Measurements from ENCODE around the gene TMEM53.
"Not testable (repeated sequence)": the region's sequence is repeated elsewhere in the genome, so short reads cannot be mapped to it uniquely, and the experiment has no call there.

TMEM53 gene

GRCh38 chr1:44699375-44699774 lies 25.1 kb upstream of the TMEM53 start:
- not testable (repeated sequence) for FAIRE-seq; DNase-seq (ENCODE audit: insufficient read length, low spot score)

GRCh38 chr1:44698138-44698537 lies 23.9 kb upstream of the TMEM53 start:
- peak; percentile 79 for FAIRE-seq

GRCh38 chr1:44696789-44697345 lies 22.6 kb upstream of the TMEM53 start:
- DNase-seq (ENCODE audit: insufficient read length, low spot score) (no peak), FAIRE-seq (peak; percentile 94)

More at GRCh38 chr1:44698138-44698537, 23.9 kb upstream of the TMEM53 start:
- DNase-seq (ENCODE audit: insufficient read length, low spot score) = no peak

- FAIRE-seq (no peak), DNase-seq (ENCODE audit: insufficient read length, low spot score) (no peak)
Observed at GRCh38 chr1:44696101-44696500, 21.8 kb upstream of the TMEM53 start.

GRCh38 chr1:44695671-44696070 lies 21.4 kb upstream of the TMEM53 start:
- no peak for FAIRE-seq

GRCh38 chr1:44694863-44695478 lies 20.7 kb upstream of the TMEM53 start:
- DNase-seq (ENCODE audit: insufficient read length, low spot score) (no peak), FAIRE-seq (peak; percentile 98)

More at GRCh38 chr1:44695671-44696070, 21.4 kb upstream of the TMEM53 start:
- no peak for DNase-seq (ENCODE audit: insufficient read length, low spot score)

- DNase-seq (ENCODE audit: insufficient read length, low spot score) (no peak), FAIRE-seq (no peak)
Observed at GRCh38 chr1:44693900-44694299, 19.6 kb upstream of the TMEM53 start.

GRCh38 chr1:44693159-44693558 lies 18.9 kb upstream of the TMEM53 start:
- peak; percentile 68 for FAIRE-seq
- no peak for DNase-seq (ENCODE audit: insufficient read length, low spot score)

GRCh38 chr1:44689447-44689765 lies 15.1 kb upstream of the TMEM53 start:
- no peak for FAIRE-seq
- DNase-seq (ENCODE audit: insufficient read length, low spot score) = no peak

GRCh38 chr1:44688760-44689446 lies 14.6 kb upstream of the TMEM53 start:
- DNase-seq (ENCODE audit: insufficient read length, low spot score) (no peak), FAIRE-seq (no peak)

- DNase-seq (ENCODE audit: insufficient read length, low spot score) (no peak), FAIRE-seq (no peak)
Observed at GRCh38 chr1:44685881-44686280, 11.6 kb upstream of the TMEM53 start.

- FAIRE-seq = no peak
- DNase-seq (ENCODE audit: insufficient read length, low spot score) = no peak
Observed at GRCh38 chr1:44685218-44685617, 10.9 kb upstream of the TMEM53 start.

GRCh38 chr1:44684525-44684924 lies 10.2 kb upstream of the TMEM53 start:
- FAIRE-seq = peak; percentile 86
- no peak for DNase-seq (ENCODE audit: insufficient read length, low spot score)

GRCh38 chr1:44682883-44683265 lies 8.6 kb upstream of the TMEM53 start:
- FAIRE-seq (no peak), DNase-seq (ENCODE audit: insufficient read length, low spot score) (no peak)

GRCh38 chr1:44681905-44682882 lies 7.9 kb upstream of the TMEM53 start:
- no peak for FAIRE-seq
- DNase-seq (ENCODE audit: insufficient read length, low spot score) = no peak

- FAIRE-seq (no peak), DNase-seq (ENCODE audit: insufficient read length, low spot score) (no peak)
Observed at GRCh38 chr1:44679468-44679867, 5.2 kb upstream of the TMEM53 start.

GRCh38 chr1:44678626-44679025 lies 4.3 kb upstream of the TMEM53 start:
- no peak for FAIRE-seq
- DNase-seq (ENCODE audit: insufficient read length, low spot score) = no peak

- FAIRE-seq (no peak), DNase-seq (ENCODE audit: insufficient read length, low spot score) (no peak)
Observed at GRCh38 chr1:44678120-44678519, 3.8 kb upstream of the TMEM53 start.

GRCh38 chr1:44677201-44677766 lies 3.0 kb upstream of the TMEM53 start:
- no peak for FAIRE-seq
- no peak for DNase-seq (ENCODE audit: insufficient read length, low spot score)

GRCh38 chr1:44676484-44677200 lies 2.4 kb upstream of the TMEM53 start:
- DNase-seq (ENCODE audit: insufficient read length, low spot score) (no peak), FAIRE-seq (peak; percentile 76)

Data from GM19239 (cell line).